Fibroblast of peridontal ligament (primary cell): Measurements from ENCODE around the gene EPS8L1.
"Not testable (repeated sequence)": the region's sequence is repeated elsewhere in the genome, so short reads cannot be mapped to it uniquely, and the experiment has no call there.

Source experiments
- DNase-seq: peaks from one replicate; pipeline ENCODE4 v3.0.0-alpha.2; 2010; ENCODE audit errors: extremely low read depth

The EPS8L1 gene

DNA sequence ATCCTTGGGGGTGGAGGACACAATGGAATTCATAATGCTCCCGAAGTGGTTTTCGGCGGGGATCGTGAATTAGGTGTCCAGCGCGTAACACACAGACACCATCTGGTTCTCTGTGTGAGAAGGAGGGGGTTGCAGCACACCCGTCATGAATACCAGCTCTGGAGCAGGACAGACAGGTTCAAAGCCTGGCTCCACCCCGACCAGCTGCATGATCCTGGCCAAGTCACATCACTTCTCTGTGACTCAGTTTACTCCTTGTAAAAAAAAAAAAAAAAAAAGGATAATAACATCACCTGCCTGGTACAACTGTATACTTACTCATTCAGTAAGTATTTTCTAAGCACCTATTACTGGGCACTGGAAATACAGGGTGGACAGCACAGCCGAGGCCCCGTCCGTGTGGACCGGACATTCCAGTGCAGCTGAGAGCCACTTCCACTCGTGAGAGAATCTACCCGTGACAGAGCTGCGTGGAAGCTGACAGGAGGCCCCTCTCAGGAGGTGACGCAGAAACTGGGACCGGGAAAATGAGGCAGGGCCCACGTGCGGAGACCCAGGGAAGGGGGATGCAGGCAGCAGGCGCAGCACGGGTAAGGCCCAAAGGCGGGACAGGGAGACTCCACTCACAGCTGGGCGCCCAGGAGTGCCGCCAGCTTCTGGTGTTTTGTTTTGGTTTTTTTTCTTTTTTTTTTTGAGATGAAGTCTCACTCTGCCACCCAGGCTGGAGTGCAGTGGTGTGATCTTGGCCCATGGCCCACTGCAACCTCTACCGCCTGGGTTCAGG lies 24.7 kb upstream of the EPS8L1 start:
- no peak for DNase-seq

DNA sequence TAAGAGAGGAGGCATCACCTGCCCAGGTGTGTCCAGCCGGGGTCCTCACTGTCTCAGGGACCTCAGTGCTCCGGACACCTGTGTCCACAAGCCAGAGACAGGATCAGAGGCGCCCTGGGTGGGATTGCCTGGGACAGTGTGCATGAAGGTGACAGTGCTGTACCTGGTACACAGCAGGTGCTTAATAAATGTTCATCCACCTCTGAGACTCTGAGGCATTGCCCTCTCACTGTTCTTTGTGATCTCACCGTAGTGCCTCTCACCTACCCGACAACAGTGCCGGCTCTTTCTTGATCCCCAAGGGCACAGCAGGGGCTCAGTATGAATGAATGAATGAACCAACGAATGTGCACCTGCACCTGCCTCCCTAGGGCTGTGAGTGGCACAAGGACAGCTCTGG lies 21.9 kb upstream of the EPS8L1 start:
- DNase-seq: no peak

DNA sequence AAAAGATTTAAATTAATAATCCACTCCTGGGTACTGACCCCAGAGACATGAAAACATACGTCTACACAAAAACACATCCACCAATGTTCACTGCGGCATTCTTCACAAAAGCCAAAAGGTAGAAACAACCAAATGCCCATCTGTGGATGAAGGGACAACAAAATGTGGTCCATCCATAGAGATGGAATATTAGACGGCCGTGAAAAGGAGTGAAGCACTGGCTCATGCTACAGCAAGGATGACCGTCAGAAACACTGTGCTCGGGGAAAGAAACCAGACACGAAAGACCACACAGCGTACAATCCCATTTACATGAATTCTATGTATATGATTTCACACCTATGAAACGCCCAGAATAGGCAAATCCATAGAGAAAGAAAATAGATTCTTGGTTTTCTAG lies 18.8 kb upstream of the EPS8L1 start:
- DNase-seq: no peak

DNA sequence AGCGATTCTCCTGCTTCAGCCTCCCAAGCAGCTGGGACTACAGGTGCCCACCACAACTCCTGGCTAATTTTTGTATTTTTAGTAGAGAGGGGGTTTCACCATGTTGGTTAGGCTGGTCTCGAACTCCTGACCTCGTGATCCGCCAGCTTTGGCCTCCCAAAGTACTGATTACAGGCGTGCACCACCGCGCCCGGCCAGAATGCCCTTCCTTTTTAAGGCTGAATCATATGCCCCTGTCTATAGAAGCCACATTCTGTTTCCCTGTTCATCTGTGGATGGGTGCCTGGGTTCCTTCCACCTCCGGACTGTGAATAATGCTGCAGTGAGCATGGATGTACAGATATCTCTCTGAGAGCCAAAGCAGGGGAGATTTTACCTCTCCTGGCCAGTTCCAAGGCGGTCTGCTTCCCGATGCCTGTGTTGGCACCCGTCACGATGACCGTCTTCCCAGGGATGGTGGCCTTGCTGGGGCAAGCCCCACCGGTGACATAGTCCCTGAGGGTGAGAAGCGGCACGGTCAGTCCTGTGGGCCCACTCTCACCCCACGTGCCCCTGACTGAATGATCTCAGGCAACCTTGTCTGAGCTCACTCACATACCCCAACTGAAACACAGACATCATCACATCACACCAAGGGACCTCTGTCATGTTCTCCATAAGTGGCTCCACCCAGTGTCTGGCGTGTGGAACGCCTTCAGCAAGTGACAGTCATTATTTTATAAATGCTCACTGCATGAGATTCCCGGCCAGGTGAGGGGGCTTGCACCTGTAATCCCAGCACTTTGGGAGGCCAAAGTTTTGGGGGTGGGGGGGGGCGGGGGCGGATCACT lies 16.7 kb upstream of the EPS8L1 start:
- no peak for DNase-seq

DNA sequence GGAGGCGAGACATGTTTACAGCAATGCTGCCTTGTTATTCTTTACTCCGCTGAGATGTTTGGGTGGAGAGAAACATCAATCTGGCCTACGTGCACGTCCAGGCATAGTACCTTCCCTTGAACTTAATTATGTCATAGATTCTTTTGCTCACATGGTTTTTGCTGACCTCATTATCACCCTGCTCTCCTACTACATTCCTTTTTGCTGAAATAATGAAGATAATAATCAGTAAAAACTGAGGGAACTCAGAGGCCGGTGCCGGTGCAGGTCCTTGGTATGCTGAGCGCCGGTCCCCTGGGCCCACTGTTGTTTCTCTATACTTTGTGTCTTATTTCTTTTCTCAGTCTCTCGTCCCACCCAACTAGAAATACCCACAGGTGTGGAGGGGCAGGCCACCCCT lies 15.4 kb upstream of the EPS8L1 start:
- not testable (repeated sequence) for DNase-seq

DNA sequence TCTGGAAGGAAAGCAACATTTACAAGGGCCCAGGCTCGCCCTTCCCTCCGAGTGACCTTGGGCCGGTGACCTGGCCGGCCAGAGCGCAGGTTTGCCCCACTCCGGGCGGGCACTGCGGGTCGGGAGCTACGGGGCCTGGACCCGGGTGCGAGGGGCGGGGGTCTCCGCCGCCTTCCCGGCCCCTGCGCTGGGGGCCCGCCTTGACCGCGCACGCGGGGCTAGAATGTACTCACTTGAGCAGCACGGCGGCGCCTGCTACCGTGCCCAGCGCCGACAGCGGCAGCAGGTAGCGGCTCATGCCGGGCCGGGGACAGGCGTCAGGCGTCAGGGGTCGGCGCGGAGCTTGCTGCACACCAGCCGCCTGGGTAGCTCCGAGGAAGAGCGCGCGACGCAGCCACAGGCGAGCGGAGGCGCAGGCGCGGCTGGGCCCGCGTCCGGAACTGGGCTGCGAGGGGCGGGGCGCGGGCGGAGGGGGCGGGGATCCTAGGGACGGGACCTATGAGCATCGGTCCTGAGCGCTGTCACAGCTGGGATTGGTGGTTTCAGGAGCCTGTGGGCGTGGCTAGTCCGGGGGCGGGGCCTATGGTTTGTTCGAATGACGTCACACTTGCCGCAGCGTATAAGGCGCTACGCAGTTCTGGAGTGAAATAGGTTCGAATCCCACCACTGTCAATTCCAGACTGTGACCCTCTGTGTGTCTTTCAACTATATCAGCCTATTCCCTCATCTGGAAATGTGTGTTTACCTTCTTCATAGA lies 12.8 kb upstream of the EPS8L1 start, which contains the start of gene RDH13:
RDH13 (minus strand) TSS at position 414 of the 757 bp plus-strand sequence; CDS start at position 298, 116 bp downstream.
- peak; percentile 95 for DNase-seq

DNA sequence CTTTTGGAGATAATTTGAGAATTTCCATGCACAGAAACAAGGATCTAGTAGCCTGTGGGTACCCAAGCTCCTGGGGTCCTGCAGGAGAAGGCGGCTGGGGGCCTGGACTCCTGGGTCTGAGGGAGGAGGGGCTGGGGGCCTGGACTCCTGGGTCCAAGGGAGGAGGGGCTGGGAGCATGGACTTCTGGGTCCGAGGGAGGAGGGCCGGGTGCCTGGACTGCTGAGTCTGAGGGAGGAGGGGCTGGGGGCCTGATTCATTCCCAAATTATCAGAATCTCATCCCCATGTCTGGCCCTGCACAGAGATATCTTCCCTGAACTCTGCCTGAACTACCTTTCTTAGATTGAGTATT lies 12.2 kb upstream of the EPS8L1 start:
- no peak for DNase-seq

DNA sequence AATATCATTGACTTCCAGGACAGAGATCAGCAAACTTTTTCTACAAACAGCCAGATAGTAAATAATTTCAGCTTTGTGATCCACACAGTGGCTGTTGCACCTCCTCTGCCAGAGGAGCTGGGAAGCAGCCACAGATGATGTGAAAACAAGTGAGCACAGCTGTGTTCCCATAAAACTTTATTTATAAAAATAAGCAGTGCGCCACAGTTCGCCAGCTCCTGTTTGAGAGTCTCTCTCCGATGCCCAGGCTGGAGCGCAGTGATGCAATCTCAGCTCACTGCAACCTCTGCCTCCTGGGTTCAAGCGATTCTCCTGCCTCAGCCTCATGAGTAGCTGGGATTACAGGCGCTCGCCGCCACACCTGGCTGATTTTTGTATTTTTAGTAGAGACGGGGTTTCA lies 10.2 kb upstream of the EPS8L1 start:
- not testable (repeated sequence) for DNase-seq

DNA sequence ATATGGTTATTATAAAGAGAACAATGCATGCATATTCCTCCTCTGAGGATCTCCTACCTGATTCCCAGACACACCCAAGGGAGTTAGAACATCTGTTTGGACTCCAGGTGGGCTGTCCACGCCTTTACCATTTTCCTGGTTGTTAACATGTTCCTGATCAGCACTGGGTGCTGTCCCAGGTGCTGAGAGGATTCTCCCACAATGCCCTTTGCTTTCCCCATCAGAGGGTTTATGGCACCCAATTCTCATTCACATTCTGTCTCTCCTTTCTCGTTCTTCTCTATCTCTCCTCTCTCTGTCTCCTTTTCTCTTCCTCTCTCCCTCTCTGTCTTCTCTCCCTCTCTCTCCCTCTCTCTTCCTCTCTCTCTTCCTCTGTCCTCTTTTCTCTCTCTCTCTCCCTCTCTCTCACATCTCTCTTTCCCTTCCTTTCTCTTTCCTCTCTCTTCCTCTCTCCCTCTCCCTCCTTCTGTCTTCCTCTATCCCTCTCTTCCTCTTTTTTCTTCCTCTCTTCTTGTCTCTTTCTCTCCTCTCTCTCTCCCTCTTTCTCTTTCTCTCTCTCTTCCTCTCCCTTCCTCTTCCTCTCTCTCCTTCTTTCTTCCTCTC lies 9.5 kb upstream of the EPS8L1 start:
- DNase-seq: no peak

DNA sequence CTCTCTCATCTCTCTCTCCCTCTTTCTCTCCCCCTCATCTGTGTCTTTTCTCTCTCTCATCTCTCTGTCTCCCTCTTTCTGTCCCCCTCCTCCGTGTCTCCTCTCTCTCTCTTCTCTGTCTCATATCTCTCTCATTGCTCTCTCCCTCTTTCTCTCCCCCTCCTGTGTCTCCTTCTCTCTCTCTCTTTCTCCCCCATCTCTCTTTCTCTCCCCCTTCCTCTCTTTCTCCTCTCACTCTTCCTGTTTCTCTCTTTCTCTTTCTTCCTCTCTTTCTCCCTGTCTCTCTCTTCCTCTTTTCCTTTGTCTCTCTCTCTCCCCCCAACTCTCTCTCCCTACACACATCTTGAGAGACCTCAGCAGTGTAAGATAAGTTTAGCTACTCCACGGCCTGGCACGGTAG lies 7.8 kb upstream of the EPS8L1 start:
- no peak for DNase-seq

DNA sequence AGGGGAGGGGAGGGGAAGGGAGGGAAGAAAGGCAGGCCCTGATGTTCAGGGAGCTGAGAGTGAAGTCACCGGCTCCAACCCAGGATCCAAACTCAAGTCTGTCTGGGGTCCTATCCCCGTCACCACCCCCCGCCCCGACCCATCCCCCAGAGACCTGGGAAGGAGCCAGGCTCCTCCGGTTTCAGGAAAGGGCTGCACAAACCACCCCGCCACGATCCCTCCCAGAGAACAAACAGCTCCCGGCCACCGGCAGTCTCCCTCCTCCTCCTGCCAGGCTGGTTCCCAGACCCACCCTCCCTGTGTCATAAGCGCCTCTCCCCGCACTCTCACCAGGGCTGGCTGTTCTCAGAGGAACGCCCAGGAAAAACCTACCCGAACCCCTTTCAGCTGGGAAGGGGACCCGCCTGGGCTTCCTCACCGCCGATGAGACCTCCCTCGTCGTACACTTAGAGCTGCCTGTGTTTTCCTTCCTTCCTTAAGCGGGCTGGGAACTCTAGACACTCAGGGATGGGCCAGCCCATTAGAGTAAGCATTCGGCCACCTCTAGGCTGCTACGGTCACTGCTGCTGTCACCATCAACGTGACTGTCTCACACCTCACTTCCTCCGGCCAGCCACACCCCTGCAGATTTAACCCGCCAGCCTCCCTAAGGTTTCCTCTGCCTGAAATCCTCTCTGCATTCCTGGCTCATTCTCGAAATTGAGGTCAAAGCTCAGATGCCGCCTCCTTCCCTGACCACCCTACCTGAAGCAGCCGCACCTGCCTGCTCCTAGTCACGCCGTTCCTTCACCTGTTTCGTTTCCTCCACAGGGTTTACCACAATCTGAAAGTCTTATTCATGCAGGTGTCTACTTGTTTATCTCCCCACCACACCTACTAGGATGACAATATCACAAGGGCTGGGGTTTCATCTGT lies 6.5 kb upstream of the EPS8L1 start:
- DNase-seq: no peak

DNA sequence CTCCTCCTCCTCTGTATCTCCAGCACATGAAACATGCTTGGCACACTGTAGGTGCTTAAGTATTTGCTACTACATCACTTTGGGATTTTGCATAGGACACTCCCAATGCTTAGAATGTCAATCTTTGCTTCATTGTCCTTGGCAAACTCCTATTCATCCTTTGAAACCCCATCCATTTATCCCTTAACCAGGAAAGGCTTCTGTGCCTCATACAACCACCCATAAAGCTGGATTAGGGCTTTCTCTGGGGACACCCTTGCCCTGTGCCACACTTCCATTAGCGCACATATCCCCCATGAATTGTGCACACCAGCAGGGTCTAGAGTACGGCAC lies 5.8 kb upstream of the EPS8L1 start:
- DNase-seq: no peak

DNA sequence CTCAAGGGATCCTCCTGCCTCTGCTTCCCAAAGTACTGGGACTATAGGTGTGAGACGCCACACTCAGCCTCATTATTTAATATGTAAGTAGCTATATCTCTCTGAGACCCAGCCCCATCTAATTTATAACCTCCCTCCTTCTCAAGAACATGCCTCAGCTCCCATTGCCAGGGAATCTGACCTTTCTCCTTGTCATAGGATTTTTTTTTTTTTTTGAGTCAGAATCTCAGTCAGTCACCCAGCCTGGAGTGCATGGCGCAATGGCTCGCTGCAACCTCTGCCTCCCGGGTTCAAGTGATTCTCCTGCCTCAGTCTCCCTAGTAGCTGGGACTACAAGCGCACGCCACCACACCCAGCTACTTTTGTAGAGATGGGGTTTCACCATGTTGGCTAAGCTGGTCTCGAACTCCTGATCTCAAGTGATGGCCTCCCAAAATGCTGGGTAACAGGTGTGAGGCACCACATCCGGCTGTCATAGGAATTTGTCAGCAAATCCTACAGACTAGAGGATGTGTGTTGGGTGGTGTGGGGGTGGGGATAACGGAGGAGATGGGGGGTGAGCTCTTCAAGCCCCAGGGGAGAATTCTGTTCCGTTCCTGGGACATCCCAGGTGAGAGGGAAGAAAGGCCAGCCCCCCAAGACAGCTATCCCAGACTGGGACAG lies 5.1 kb upstream of the EPS8L1 start:
- DNase-seq: no peak

DNA sequence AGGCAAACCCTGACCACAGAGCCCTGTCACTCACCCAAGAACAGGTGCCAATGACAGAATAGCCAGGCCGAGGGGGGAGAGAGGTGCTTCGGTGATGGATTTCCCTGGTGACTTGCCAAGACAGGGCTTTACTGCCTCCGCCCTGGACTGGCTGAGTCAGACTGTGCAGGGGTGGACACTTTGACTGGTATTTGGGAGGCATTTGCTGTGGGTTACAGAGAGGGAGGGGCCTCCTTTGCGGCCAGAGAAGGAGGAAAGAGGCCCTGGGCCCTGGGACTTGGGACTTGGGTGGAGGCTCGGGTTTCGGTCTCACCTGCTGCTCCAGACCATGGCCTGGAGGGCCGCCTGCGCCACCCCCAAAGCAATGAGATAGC lies 4.6 kb upstream of the EPS8L1 start:
- DNase-seq: peak; percentile 30

DNA sequence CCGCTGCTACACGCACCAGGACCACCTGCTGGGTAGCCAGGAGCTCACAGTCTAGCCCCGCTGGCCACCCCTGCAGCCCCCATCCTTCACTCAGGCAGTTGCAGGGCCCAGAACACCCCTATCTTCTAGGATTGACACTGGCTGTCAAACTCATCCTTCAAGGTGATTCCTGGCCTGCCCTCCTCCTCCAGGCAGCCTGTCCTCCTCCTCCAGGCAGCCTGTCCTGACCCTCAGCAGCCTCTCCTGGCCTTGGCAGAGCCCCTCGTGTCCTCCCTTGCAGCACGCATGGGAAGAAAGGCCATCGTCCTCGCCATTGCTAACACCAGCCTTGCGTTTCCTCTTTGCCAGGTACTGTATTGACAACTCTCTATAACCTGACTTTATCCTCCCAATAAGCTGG lies 3.8 kb upstream of the EPS8L1 start:
- no peak for DNase-seq

DNA sequence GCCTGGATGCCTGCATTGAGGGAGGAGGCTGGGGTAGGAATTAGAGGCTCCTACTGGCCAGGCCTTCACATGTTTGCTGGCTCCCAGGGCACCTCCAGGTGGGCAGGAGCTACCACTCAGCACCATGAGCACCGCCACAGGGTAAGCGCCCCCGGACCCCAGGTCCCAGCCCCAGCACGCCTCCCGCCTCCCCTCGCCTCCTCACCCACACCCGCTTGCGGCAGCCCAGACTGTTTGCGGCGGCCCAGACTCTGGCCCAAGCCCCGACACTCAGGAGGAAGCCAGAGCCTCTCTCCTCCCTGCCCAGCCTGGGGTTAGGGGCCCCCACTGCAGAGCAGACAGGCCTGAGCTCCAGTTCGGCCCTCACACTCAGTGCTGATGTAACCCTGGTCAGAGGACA lies 652 bp downstream of the EPS8L1 start:
- no peak for DNase-seq

DNA sequence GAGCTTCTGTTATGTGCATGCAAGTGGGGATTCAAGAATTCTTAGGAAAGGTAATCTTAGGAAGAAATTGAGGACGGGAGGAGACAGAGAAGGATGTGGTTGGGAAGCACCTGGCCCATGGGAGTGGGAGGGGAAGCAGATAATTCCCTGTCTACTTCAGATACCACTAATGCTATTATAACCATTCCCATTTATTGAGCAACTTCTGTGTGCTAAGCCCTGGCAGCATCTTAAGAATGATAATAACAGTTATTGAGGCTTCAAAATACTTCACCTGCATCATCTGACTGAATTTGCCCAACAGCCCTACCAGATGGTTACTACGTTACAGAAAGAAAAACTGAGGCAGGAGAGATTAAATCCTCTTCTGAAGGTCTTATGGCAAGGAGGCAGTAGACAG lies 1.4 kb downstream of the EPS8L1 start:
- no peak for DNase-seq

DNA sequence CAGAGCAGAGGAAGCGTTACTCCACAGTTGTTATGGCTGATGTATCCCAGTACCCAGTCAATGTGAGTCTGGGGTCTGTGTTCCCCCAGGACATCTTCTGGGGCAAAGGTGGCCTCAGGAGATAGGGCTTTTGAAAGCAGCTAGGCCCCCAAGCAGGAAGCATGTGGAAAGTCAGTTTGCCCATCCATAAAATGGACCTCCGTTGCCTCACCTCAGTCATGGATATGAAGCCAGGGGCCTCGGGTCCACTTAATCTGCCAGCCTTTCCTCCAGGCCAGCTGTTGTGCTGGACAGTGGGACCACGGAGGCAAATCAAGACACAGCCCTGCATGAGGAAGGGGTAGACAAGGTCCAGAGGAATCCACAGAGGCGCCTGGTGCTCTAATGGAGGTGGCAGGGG lies 3.3 kb downstream of the EPS8L1 start:
- DNase-seq: no peak

DNA sequence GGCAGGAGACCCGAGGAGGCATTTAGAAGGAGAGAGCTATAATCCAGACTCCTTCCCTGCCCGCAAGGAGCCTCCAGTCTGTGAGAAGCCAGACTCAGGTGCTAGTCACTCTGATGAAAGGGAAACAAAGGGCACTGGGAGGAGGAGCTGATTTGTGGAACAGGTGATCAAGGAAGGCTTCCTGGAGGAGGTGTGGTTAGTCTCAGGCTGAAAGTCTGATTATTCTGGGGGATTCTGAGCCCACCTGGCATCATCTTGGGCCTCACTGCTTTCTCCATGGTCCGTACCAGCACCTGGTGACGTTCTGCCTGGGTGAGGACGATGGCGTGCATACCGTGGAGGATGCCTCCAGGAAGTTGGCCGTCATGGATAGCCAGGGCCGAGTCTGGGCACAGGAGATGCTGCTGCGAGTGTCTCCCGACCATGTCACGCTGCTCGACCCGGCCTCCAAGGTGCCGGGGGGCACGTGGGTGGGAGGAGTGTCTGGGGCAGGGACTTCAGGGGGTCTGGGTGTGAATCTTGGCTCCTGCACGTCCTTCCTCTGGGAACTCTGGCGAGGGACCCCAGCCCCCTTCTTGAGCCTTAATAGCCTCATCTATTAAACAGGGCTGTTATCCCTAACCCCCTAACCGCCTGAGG lies 3.9 kb downstream of the EPS8L1 start:
- no peak for DNase-seq
